ENCODE measurements around the gene FTCD. TPM values are rescaled to one million over a fixed set of nuclear protein-coding genes. Genes with fewer than 3 reads are reported as not detected.

Gene FTCD
- total RNA-seq, 2 experiments from 2014 or later, result 0.52 to 0.85 TPM

GRCh38 chr21:46189959-46190490, 34.6 kb upstream of the FTCD start:
- no peak for TF ChIP-seq CTCF (IDR thresholded peaks at IDR 0.05)
- no peak overlapping the region for H3K4me3 Mint-ChIP-seq
- H3K36me3 Mint-ChIP-seq (ENCODE audit: low read depth), result peaks cover 9% of the 10 kb centered on the region
- no peaks in the 10 kb centered on the region for H3K9me3 Mint-ChIP-seq
- ChIA-PET CTCF (no interaction called here), POLR2A (no interaction called here)
- no peak overlapping the region for H3K27ac Mint-ChIP-seq
- no peak for ATAC-seq
- intact Hi-C loops (cut with micrococcal nuclease), result no loop called here
- H3K27me3 Mint-ChIP-seq, result no peaks in the 10 kb centered on the region
- peaks cover 8% of the 10 kb centered on the region for H3K4me1 Mint-ChIP-seq (ENCODE audit: low read depth)
- DNase-seq, result no peak

GRCh38 chr21:46189213-46189958, 34.0 kb upstream of the FTCD start:
- DNase-seq (no peak), ATAC-seq (no peak)
- ChIA-PET POLR2A (no interaction called here), CTCF (no interaction called here)
- TF ChIP-seq CTCF (IDR thresholded peaks at IDR 0.05), result no peak
- peaks cover 9% of the 10 kb centered on the region for H3K36me3 Mint-ChIP-seq (ENCODE audit: low read depth)
- H3K27ac Mint-ChIP-seq, result no peak overlapping the region
- intact Hi-C loops (cut with micrococcal nuclease), result no loop called here
- H3K4me3 Mint-ChIP-seq, result no peak overlapping the region
- H3K4me1 Mint-ChIP-seq (ENCODE audit: low read depth), result peaks cover 12% of the 10 kb centered on the region
- H3K9me3 Mint-ChIP-seq, result no peaks in the 10 kb centered on the region
- no peaks in the 10 kb centered on the region for H3K27me3 Mint-ChIP-seq

- ChIA-PET CTCF (interaction anchor here (1.0 kb wide), 1 partner anchor 45 kb away, joined by 3 read pairs; no protein-coding TSS in a partner anchor), POLR2A (interaction anchor here (0.7 kb wide), 1 partner anchor 70 kb away, joined by 3 read pairs; no protein-coding TSS in a partner anchor)
- intact Hi-C loops (cut with micrococcal nuclease), result no loop called here
- H3K4me1 Mint-ChIP-seq (ENCODE audit: low read depth), result peaks cover 16% of the 10 kb centered on the region
- ATAC-seq (no peak), DNase-seq (peak; percentile 22)
- H3K27me3 Mint-ChIP-seq, result no peaks in the 10 kb centered on the region
- H3K9me3 Mint-ChIP-seq, result no peaks in the 10 kb centered on the region
- TF ChIP-seq CTCF (IDR thresholded peaks at IDR 0.05), result no peak
- peaks cover 3% of the 10 kb centered on the region for H3K36me3 Mint-ChIP-seq (ENCODE audit: low read depth)
- no peak overlapping the region for H3K27ac Mint-ChIP-seq
- H3K4me3 Mint-ChIP-seq, result no peak overlapping the region
Measured at GRCh38 chr21:46188226-46189212, 33.1 kb upstream of the FTCD start.

GRCh38 chr21:46187814-46188213, 32.4 kb upstream of the FTCD start:
- intact Hi-C loops (cut with micrococcal nuclease), result no loop called here
- DNase-seq (no peak), ATAC-seq (no peak)
- Mint-ChIP-seq H3K27me3 (no peaks in the 10 kb centered on the region), H3K4me1 (ENCODE audit: low read depth) (peaks cover 18% of the 10 kb centered on the region), H3K27ac (no peak overlapping the region), H3K9me3 (no peaks in the 10 kb centered on the region), H3K36me3 (ENCODE audit: low read depth) (no peaks in the 10 kb centered on the region), H3K4me3 (no peak overlapping the region)
- CTCF ChIA-PET, result interaction anchor here (1.0 kb wide), 1 partner anchor 44 kb away, joined by 3 read pairs; no protein-coding TSS in a partner anchor
- POLR2A ChIA-PET, result interaction anchor here (0.7 kb wide), 1 partner anchor 71 kb away, joined by 3 read pairs; no protein-coding TSS in a partner anchor
- TF ChIP-seq CTCF (IDR thresholded peaks at IDR 0.05), result no peak

Data from activated CD8-positive, alpha-beta T cell treated with anti-CD3 and anti-CD28 coated beads for 36 hours (primary cell).